DND-41 (cell line): ENCODE results near the gene SPAG16.

ENCODE experiments used
- ATAC-seq: fragments of 200-7000 bp; cut with Tn5 transposase; 3 replicates; pipeline ENCODE4 v1.9.1; 2021; ENCODE audit warnings: low read depth; ENCODE audit not compliant: insufficient read depth
- DNase-seq: peaks from one replicate; pipeline ENCODE4 v3.0.0-alpha.2; 2020
- H2AFZ ChIP-seq: 2 replicates; pipeline ENCODE4 v1.6.0; 2012; ENCODE audit warnings: low read depth, low read length
- H3K27ac ChIP-seq: 2 replicates; pipeline ENCODE4 v1.5.1; 2012; ENCODE audit warnings: low read length, inconsistent platforms
- H3K27me3 ChIP-seq: fragments of 200-600 bp; sonication (generic); 2 replicates; pipeline ENCODE4 v1.6.0; 2012; ENCODE audit warnings: low read length, mild to moderate bottlenecking, inconsistent platforms; ENCODE audit not compliant: insufficient read depth, poor library complexity
- H3K36me3 ChIP-seq: 2 replicates; pipeline ENCODE4 v1.5.1; 2012; ENCODE audit warnings: low read length, inconsistent platforms; ENCODE audit not compliant: insufficient read depth
- H3K4me1 ChIP-seq: 2 replicates; pipeline ENCODE4 v1.5.1; 2012; ENCODE audit warnings: mild to moderate bottlenecking, low read length; ENCODE audit not compliant: insufficient read depth
- H3K4me2 ChIP-seq: 2 replicates; pipeline ENCODE4 v1.6.0; 2012; ENCODE audit warnings: mild to moderate bottlenecking, moderate library complexity, low read length, inconsistent platforms; ENCODE audit not compliant: insufficient read depth
- H3K4me3 ChIP-seq, 2 experiments: fragments of 200-600 bp in 1 of 2; shearing (Covaris generic) in 1 of 2; 2 replicates each; pipeline ENCODE4 v1.5.1; 2012 to 2016; ENCODE audit warnings: inconsistent platforms in 2 of 2, low read length in 2 of 2, mild to moderate bottlenecking in 2 of 2, low read depth in 1 of 2, moderate library complexity in 1 of 2
- H3K79me2 ChIP-seq: 2 replicates; pipeline ENCODE4 v1.6.0; 2012; ENCODE audit warnings: low read length, inconsistent platforms; ENCODE audit not compliant: insufficient read depth
- H3K9ac ChIP-seq: 2 replicates; pipeline ENCODE4 v1.6.0; 2012; ENCODE audit warnings: low read depth, mild to moderate bottlenecking, inconsistent platforms, low read length, moderate library complexity
- H3K9me3 ChIP-seq: 2 replicates; pipeline ENCODE4 v1.5.1; 2012; ENCODE audit warnings: low read length, moderate library complexity, mild to moderate bottlenecking, inconsistent platforms; ENCODE audit not compliant: insufficient read depth, severe bottlenecking
- H4K20me1 ChIP-seq: 2 replicates; pipeline ENCODE4 v1.6.0; 2012; ENCODE audit warnings: low read length; ENCODE audit not compliant: insufficient read depth
- CTCF ChIP-seq: IDR thresholded peaks from 2 replicates; pipeline ENCODE4 v1.5.1; 2012; ENCODE audit warnings: borderline replicate concordance, low read length, moderate library complexity, mild to moderate bottlenecking; ENCODE audit not compliant: poor library complexity, severe bottlenecking; ENCODE audit errors: extremely low read depth
- EZH2 ChIP-seq: IDR thresholded peaks from 3 replicates; pipeline ENCODE4 v1.6.1; 2012; ENCODE audit warnings: borderline replicate concordance, low read depth, mild to moderate bottlenecking, moderate library complexity, low read length, inconsistent platforms; ENCODE audit not compliant: severe bottlenecking

Gene SPAG16

GRCh38 chr2:214107726-214108125, 823.5 kb downstream of the SPAG16 start:
- Histone ChIP-seq H3K9ac (no peak overlapping the region), H3K4me1 (peaks cover 48% of the 10 kb centered on the region), H4K20me1 (no peaks in the 10 kb centered on the region), H3K4me2 (no peak overlapping the region), H2AFZ (no peak overlapping the region), H3K9me3 (no peaks in the 10 kb centered on the region), H3K4me3 (no peak overlapping the region), H3K27me3 (no peaks in the 10 kb centered on the region), H3K36me3 (no peaks in the 10 kb centered on the region), H3K79me2 (no peaks in the 10 kb centered on the region), H3K27ac (no peak overlapping the region)
- ATAC-seq (no peak), DNase-seq (no peak)
- TF ChIP-seq CTCF: no peak
- TF ChIP-seq EZH2: no peak

- peak overlapping the region; percentile 7; the same call in 1 of the 2 replicates for H3K27ac ChIP-seq
- ATAC-seq (no peak), DNase-seq (no peak)
- no peaks in the 10 kb centered on the region for H3K27me3 ChIP-seq
- H3K4me1 ChIP-seq: peaks cover 39% of the 10 kb centered on the region
- H3K36me3 ChIP-seq: no peaks in the 10 kb centered on the region
- H3K9me3 ChIP-seq: no peaks in the 10 kb centered on the region
- no peaks in the 10 kb centered on the region for H4K20me1 ChIP-seq
- H3K79me2 ChIP-seq: no peaks in the 10 kb centered on the region
- H3K4me3 ChIP-seq: no peak overlapping the region
- no peak overlapping the region for H3K9ac ChIP-seq
- H2AFZ ChIP-seq: no peak overlapping the region
- TF ChIP-seq EZH2: no peak
- TF ChIP-seq CTCF: no peak
- H3K4me2 ChIP-seq: no peak overlapping the region
These were observed 824.3 kb downstream of the SPAG16 start for GRCh38 chr2:214108598-214108997.

GRCh38 chr2:214117054-214117453, 832.8 kb downstream of the SPAG16 start:
- Histone ChIP-seq H3K4me3 (no peak overlapping the region), H3K79me2 (no peaks in the 10 kb centered on the region), H3K27ac (no peak overlapping the region), H3K4me1 (no peaks in the 10 kb centered on the region), H3K27me3 (no peaks in the 10 kb centered on the region), H3K4me2 (no peak overlapping the region), H3K9me3 (peaks cover 24% of the 10 kb centered on the region), H2AFZ (no peak overlapping the region), H3K36me3 (peaks cover 5% of the 10 kb centered on the region; the same call in 1 of the 2 replicates), H3K9ac (no peak overlapping the region), H4K20me1 (no peaks in the 10 kb centered on the region)
- no peak for TF ChIP-seq CTCF
- TF ChIP-seq EZH2: no peak
- ATAC-seq (no peak), DNase-seq (no peak)

GRCh38 chr2:214126135-214126534, 841.9 kb downstream of the SPAG16 start:
- Histone ChIP-seq H2AFZ (no peak overlapping the region; the same call in 1 of the 2 replicates), H3K9ac (no peak overlapping the region), H3K4me3 (no peak overlapping the region), H3K27me3 (no peaks in the 10 kb centered on the region), H3K36me3 (no peaks in the 10 kb centered on the region), H3K4me2 (no peak overlapping the region), H3K79me2 (no peaks in the 10 kb centered on the region), H3K4me1 (peaks cover 16% of the 10 kb centered on the region), H4K20me1 (no peaks in the 10 kb centered on the region), H3K9me3 (peaks cover 3% of the 10 kb centered on the region), H3K27ac (no peak overlapping the region)
- TF ChIP-seq CTCF (no peak), EZH2 (no peak)
- ATAC-seq (no peak), DNase-seq (no peak)
